CD4-positive, CD25-positive, alpha-beta regulatory T cell (primary cell): ENCODE results near the gene HDAC4. TPM values are rescaled to one million over a fixed set of nuclear protein-coding genes. Genes with fewer than 3 reads are reported as not detected.

Experiments
- ATAC-seq, 2 donors: fragments of 150-1000 bp; cut with Tn5 transposase; one replicate each; pipeline ENCODE4 v1.10.0; 2021; ENCODE audit warnings: low read depth in 2 of 2, moderate number of reproducible peaks in 2 of 2, moderate library complexity in 1 of 2
- DNase-seq, 3 donors: peaks; one replicate each; pipeline versions ENCODE4 v3.0.0 to v3.0.0-alpha.2; 2012 to 2022; ENCODE audit warnings: mixed read lengths in 1 of 3
- H3K27ac ChIP-seq: one replicate; pipeline ENCODE4 v1.7.0; 2013; ENCODE audit warnings: mild to moderate bottlenecking, low read length; ENCODE audit not compliant: insufficient read depth, poor library complexity, severe bottlenecking
- H3K27me3 ChIP-seq: one replicate; pipeline ENCODE4 v1.7.0; 2013; ENCODE audit warnings: low read length; ENCODE audit not compliant: control insufficient read depth, insufficient read depth
- H3K36me3 ChIP-seq: one replicate; pipeline ENCODE4 v1.7.0; 2013; ENCODE audit warnings: mild to moderate bottlenecking, low read length, moderate library complexity; ENCODE audit not compliant: control insufficient read depth, insufficient read depth
- H3K4me1 ChIP-seq: 2 replicates; pipeline ENCODE4 v1.7.0; 2013; ENCODE audit warnings: mild to moderate bottlenecking, low read length; ENCODE audit not compliant: insufficient read depth, control insufficient read depth, poor library complexity, severe bottlenecking
- H3K4me3 ChIP-seq: one replicate; pipeline ENCODE4 v1.7.0; 2013; ENCODE audit warnings: low read depth, mild to moderate bottlenecking, low read length, moderate library complexity
- H3K9me3 ChIP-seq, 2 experiments: 1 replicate in 1 of 2; 2 replicates in 1 of 2; pipeline ENCODE4 v1.7.0; 2013; ENCODE audit warnings: low read length in 2 of 2, mild to moderate bottlenecking in 1 of 2, moderate library complexity in 1 of 2; ENCODE audit not compliant: control insufficient read depth in 2 of 2
- H3K27ac Mint-ChIP-seq, 3 donors: one replicate each; pipeline ENCODE4 v1.8.0; 2020 to 2022; ENCODE audit warnings: mild to moderate bottlenecking in 3 of 3, mixed read lengths in 3 of 3, moderate library complexity in 2 of 3
- H3K27me3 Mint-ChIP-seq: one replicate; pipeline ENCODE4 v1.8.0; 2022; ENCODE audit warnings: mild to moderate bottlenecking, mixed read lengths
- H3K36me3 Mint-ChIP-seq: one replicate; pipeline ENCODE4 v1.8.0; 2020; ENCODE audit warnings: mixed read lengths
- H3K4me1 Mint-ChIP-seq, 4 donors: one replicate each; pipeline ENCODE4 v1.8.0; 2020 to 2022; ENCODE audit warnings: mixed read lengths in 4 of 4, mild to moderate bottlenecking in 1 of 4
- H3K4me3 Mint-ChIP-seq, 4 donors: one replicate each; pipeline ENCODE4 v1.8.0; 2020 to 2022; ENCODE audit warnings: mild to moderate bottlenecking in 4 of 4, mixed read lengths in 4 of 4, moderate library complexity in 3 of 4
- H3K9me3 Mint-ChIP-seq, 7 donors: one replicate each; pipeline ENCODE4 v1.8.0; 2020 to 2022; ENCODE audit warnings: mixed read lengths in 7 of 7, mild to moderate bottlenecking in 3 of 7, moderate library complexity in 2 of 7
- polyA plus RNA-seq, 4 donors: library from polyadenylated mRNA; unstranded; fragments of 300-500 nt; fragmentation: Illumina TruSeq; gene quantifications; one replicate each; pipeline ENCODE4 v1.2.3, GENCODE V29; 2021
- total RNA-seq: library from RNA; stranded (reverse); gene quantifications from one replicate; pipeline ENCODE4 v1.2.3, GENCODE V29; 2022

HDAC4 gene
- total and polyA plus RNA-seq, 5 donors from 2014 or later, result 6.5 to 118 (median 8.6) TPM

- H3K27ac ChIP-seq, result no peak overlapping the region
- Mint-ChIP-seq H3K4me1 (no peaks in the 10 kb centered on the region), H3K4me3 (no peak overlapping the region), H3K27me3 (peaks cover 39% of the 10 kb centered on the region), H3K36me3 (no peaks in the 10 kb centered on the region), H3K9me3 (no peaks in the 10 kb centered on the region), H3K27ac (peak overlapping the region in 1 of 3 donors; percentile 60)
- peaks cover 6% of the 10 kb centered on the region for H3K27me3 ChIP-seq
- H3K4me1 ChIP-seq, result peaks cover 6% of the 10 kb centered on the region
- no peaks in the 10 kb centered on the region for H3K36me3 ChIP-seq
- H3K9me3 ChIP-seq, result no peaks in the 10 kb centered on the region
- ATAC-seq, result no peak
- no peak overlapping the region for H3K4me3 ChIP-seq
- DNase-seq, result no peak
Measured at GRCh38 chr2:239033801-239034560, 366.8 kb downstream of the HDAC4 start.

- no peaks in the 10 kb centered on the region for H3K9me3 ChIP-seq
- H3K27me3 ChIP-seq, result peaks cover 6% of the 10 kb centered on the region
- ATAC-seq (no peak), DNase-seq (no peak)
- H3K4me1 ChIP-seq, result no peaks in the 10 kb centered on the region
- Mint-ChIP-seq H3K27ac (no peak overlapping the region), H3K36me3 (no peaks in the 10 kb centered on the region), H3K27me3 (peaks cover 33% of the 10 kb centered on the region), H3K4me3 (no peak overlapping the region), H3K4me1 (no peaks in the 10 kb centered on the region), H3K9me3 (no peaks in the 10 kb centered on the region)
- no peaks in the 10 kb centered on the region for H3K36me3 ChIP-seq
- no peak overlapping the region for H3K27ac ChIP-seq
- H3K4me3 ChIP-seq, result no peak overlapping the region
Measured at GRCh38 chr2:239029958-239030357, 370.9 kb downstream of the HDAC4 start.

DNA sequence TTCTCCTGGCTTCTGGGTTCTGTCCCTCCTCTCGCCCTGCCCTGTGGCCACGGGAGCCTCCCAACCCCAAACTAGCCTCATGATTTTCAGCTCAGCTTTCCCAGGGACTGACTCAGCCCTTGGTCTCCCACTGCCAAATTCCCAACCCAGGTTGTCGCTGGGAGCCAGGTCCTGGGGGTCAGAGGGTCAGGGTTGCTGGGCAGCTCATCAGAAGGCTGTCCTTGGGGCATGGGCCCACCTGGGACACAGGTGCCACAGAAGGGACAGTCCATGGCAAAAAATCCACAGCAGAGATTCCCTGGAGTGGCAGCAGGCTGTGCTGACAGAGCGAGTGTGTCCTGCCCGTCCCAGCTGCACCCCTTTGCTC lies 372.6 kb downstream of the HDAC4 start:
- Mint-ChIP-seq H3K4me3 (no peak overlapping the region), H3K36me3 (no peaks in the 10 kb centered on the region), H3K27ac (no peak overlapping the region), H3K9me3 (no peaks in the 10 kb centered on the region), H3K4me1 (no peaks in the 10 kb centered on the region), H3K27me3 (peaks cover 18% of the 10 kb centered on the region)
- Histone ChIP-seq H3K27me3 (peaks cover 6% of the 10 kb centered on the region), H3K36me3 (no peaks in the 10 kb centered on the region), H3K27ac (no peak overlapping the region), H3K4me1 (no peaks in the 10 kb centered on the region), H3K9me3 (no peaks in the 10 kb centered on the region), H3K4me3 (no peak overlapping the region)
- DNase-seq, result no peak
- no peak for ATAC-seq

- ATAC-seq, result no peak
- H3K4me1 ChIP-seq, result no peaks in the 10 kb centered on the region
- Mint-ChIP-seq H3K4me1 (no peaks in the 10 kb centered on the region), H3K27ac (no peak overlapping the region), H3K36me3 (no peaks in the 10 kb centered on the region), H3K4me3 (no peak overlapping the region), H3K9me3 (no peaks in the 10 kb centered on the region), H3K27me3 (peaks cover 16% of the 10 kb centered on the region)
- no peaks in the 10 kb centered on the region for H3K9me3 ChIP-seq
- DNase-seq, result no peak
- no peak overlapping the region for H3K27ac ChIP-seq
- H3K36me3 ChIP-seq, result no peaks in the 10 kb centered on the region
- H3K4me3 ChIP-seq, result no peak overlapping the region
- peaks cover 6% of the 10 kb centered on the region for H3K27me3 ChIP-seq
Measured at GRCh38 chr2:239027391-239028252, 373.2 kb downstream of the HDAC4 start.

- Histone ChIP-seq H3K9me3 (no peaks in the 10 kb centered on the region), H3K4me1 (no peaks in the 10 kb centered on the region), H3K36me3 (no peaks in the 10 kb centered on the region), H3K4me3 (no peak overlapping the region), H3K27ac (no peak overlapping the region), H3K27me3 (peaks cover 6% of the 10 kb centered on the region)
- Mint-ChIP-seq H3K27ac (no peak overlapping the region), H3K4me3 (no peak overlapping the region), H3K9me3 (no peaks in the 10 kb centered on the region), H3K27me3 (peaks cover 18% of the 10 kb centered on the region), H3K4me1 (no peaks in the 10 kb centered on the region), H3K36me3 (no peaks in the 10 kb centered on the region)
- DNase-seq (no peak), ATAC-seq (no peak)
Measured at GRCh38 chr2:239026711-239027361, 374.0 kb downstream of the HDAC4 start.

GRCh38 chr2:239025951-239026461 lies 374.8 kb downstream of the HDAC4 start:
- Histone ChIP-seq H3K4me3 (no peak overlapping the region), H3K27me3 (peaks cover 6% of the 10 kb centered on the region), H3K36me3 (no peaks in the 10 kb centered on the region), H3K27ac (no peak overlapping the region), H3K4me1 (no peaks in the 10 kb centered on the region), H3K9me3 (no peaks in the 10 kb centered on the region)
- Mint-ChIP-seq H3K36me3 (no peaks in the 10 kb centered on the region), H3K27me3 (peaks cover 18% of the 10 kb centered on the region), H3K4me3 (no peak overlapping the region), H3K4me1 (no peaks in the 10 kb centered on the region), H3K9me3 (no peaks in the 10 kb centered on the region), H3K27ac (no peak overlapping the region)
- DNase-seq, result no peak
- ATAC-seq, result no peak

GRCh38 chr2:239025096-239025801 lies 375.6 kb downstream of the HDAC4 start:
- DNase-seq (no peak), ATAC-seq (no peak)
- Mint-ChIP-seq H3K9me3 (no peaks in the 10 kb centered on the region), H3K27me3 (peaks cover 14% of the 10 kb centered on the region), H3K4me1 (no peaks in the 10 kb centered on the region), H3K36me3 (no peaks in the 10 kb centered on the region), H3K4me3 (no peak overlapping the region), H3K27ac (no peak overlapping the region)
- Histone ChIP-seq H3K27me3 (no peaks in the 10 kb centered on the region), H3K4me3 (no peak overlapping the region), H3K36me3 (no peaks in the 10 kb centered on the region), H3K27ac (no peak overlapping the region), H3K9me3 (no peaks in the 10 kb centered on the region), H3K4me1 (no peaks in the 10 kb centered on the region)
